OCI-LY1 (cell line): ENCODE measurements around the gene ATP5F1B.
A peak's percentile ranks its signal among the peaks of the same experiment; 100 is the strongest.

Source experiments
- H2AFZ ChIP-seq: fragments of 200-600 bp; sonication (generic), shearing (Covaris generic); 2 replicates; pipeline ENCODE4 v1.6.0; 2014; ENCODE audit warnings: antibody characterized with exemption, mild to moderate bottlenecking, low read length
- H3F3A ChIP-seq: fragments of 200-600 bp; sonication (generic), shearing (Covaris generic); 2 replicates; pipeline ENCODE4 v1.6.0; 2014; ENCODE audit warnings: mild to moderate bottlenecking, antibody characterized with exemption, low read length, moderate library complexity; ENCODE audit not compliant: insufficient read depth
- H3K27ac ChIP-seq: fragments of 200-600 bp; sonication (generic); 2 replicates; pipeline ENCODE4 v1.5.1; 2014; ENCODE audit warnings: low read length, mixed run types, mild to moderate bottlenecking, low read depth; ENCODE audit not compliant: poor library complexity, severe bottlenecking
- H3K27me3 ChIP-seq: fragments of 200-600 bp; sonication (generic); 2 replicates; pipeline ENCODE4 v1.6.0; 2014; ENCODE audit warnings: antibody characterized with exemption, mild to moderate bottlenecking, low read length, moderate library complexity; ENCODE audit not compliant: insufficient read depth
- H3K36me3 ChIP-seq: fragments of 200-600 bp; sonication (generic); 2 replicates; pipeline ENCODE4 v1.6.1; 2014; ENCODE audit warnings: mild to moderate bottlenecking, antibody characterized with exemption, low read length, moderate library complexity, mixed read lengths; ENCODE audit not compliant: insufficient read depth
- H3K4me1 ChIP-seq: fragments of 200-600 bp; sonication (generic); 2 replicates; pipeline ENCODE4 v1.5.1; 2014; ENCODE audit warnings: mild to moderate bottlenecking, low read length, moderate library complexity; ENCODE audit not compliant: insufficient read depth, severe bottlenecking
- H3K4me2 ChIP-seq: fragments of 200-600 bp; sonication (generic), shearing (Covaris generic); 2 replicates; pipeline ENCODE4 v1.6.1; 2014; ENCODE audit warnings: low read length
- H3K4me3 ChIP-seq: fragments of 200-600 bp; sonication (generic); 2 replicates; pipeline ENCODE4 v1.5.1; 2014; ENCODE audit warnings: low read length, low read depth, mild to moderate bottlenecking, mixed read lengths; ENCODE audit not compliant: poor library complexity, severe bottlenecking
- H3K79me2 ChIP-seq: fragments of 200-600 bp; shearing (Covaris generic); 2 replicates; pipeline ENCODE4 v1.6.1; 2016; ENCODE audit warnings: mixed run types, low read length, mixed read lengths; ENCODE audit not compliant: insufficient read depth
- H3K9ac ChIP-seq: fragments of 200-600 bp; sonication (generic), shearing (Covaris generic); 2 replicates; pipeline ENCODE4 v1.6.1; 2014; ENCODE audit warnings: mild to moderate bottlenecking, low read length, mixed read lengths
- H3K9me2 ChIP-seq: fragments of 200-600 bp; sonication (generic), shearing (Covaris generic); 2 replicates; pipeline ENCODE4 v1.6.1; 2014; ENCODE audit warnings: low read depth, mild to moderate bottlenecking, low read length, mixed read lengths
- H3K9me3 ChIP-seq: fragments of 200-600 bp; shearing (Covaris generic); 2 replicates; pipeline ENCODE4 v1.6.1; 2014; ENCODE audit warnings: low read length, mixed read lengths
- H4K20me1 ChIP-seq: fragments of 200-600 bp; sonication (generic), shearing (Covaris generic); 2 replicates; pipeline ENCODE4 v1.6.0; 2016; ENCODE audit warnings: mild to moderate bottlenecking, low read length; ENCODE audit not compliant: insufficient read depth
- CTCF ChIP-seq: fragments of 200-600 bp; sonication (generic), shearing (Covaris generic); IDR thresholded peaks from 2 replicates; pipeline ENCODE4 v1.5.1; 2017; ENCODE audit warnings: mild to moderate bottlenecking, antibody characterized with exemption, low read length, moderate library complexity, mixed read lengths
- EZH2 ChIP-seq: fragments of 200-600 bp; sonication (generic), shearing (Covaris generic); IDR thresholded peaks from 2 replicates; pipeline ENCODE4 v1.8.0; 2017; ENCODE audit warnings: borderline replicate concordance, mixed run types, mild to moderate bottlenecking, antibody characterized with exemption, low read length, moderate library complexity, mixed read lengths

Gene ATP5F1B

GRCh38 chr12:56599041-56599440 lies 46.7 kb downstream of the ATP5F1B start:
- no peaks in the 10 kb centered on the region for H4K20me1 ChIP-seq
- no peaks in the 10 kb centered on the region for H3K9me3 ChIP-seq
- no peak overlapping the region for H3K27ac ChIP-seq
- no peaks in the 10 kb centered on the region for H3K79me2 ChIP-seq
- TF ChIP-seq CTCF (no peak), EZH2 (no peak)
- H3K9ac ChIP-seq, result no peak overlapping the region
- peaks cover 4% of the 10 kb centered on the region; the same call in 1 of the 2 replicates for H3F3A ChIP-seq
- no peaks in the 10 kb centered on the region for H3K9me2 ChIP-seq
- peaks cover 4% of the 10 kb centered on the region for H3K4me1 ChIP-seq
- H3K4me2 ChIP-seq, result no peak overlapping the region
- H3K27me3 ChIP-seq, result no peaks in the 10 kb centered on the region
- no peak overlapping the region for H2AFZ ChIP-seq
- H3K36me3 ChIP-seq, result peaks cover 78% of the 10 kb centered on the region
- no peak overlapping the region for H3K4me3 ChIP-seq

- H4K20me1 ChIP-seq, result no peaks in the 10 kb centered on the region
- H3K79me2 ChIP-seq, result no peaks in the 10 kb centered on the region
- H2AFZ ChIP-seq, result no peak overlapping the region
- no peaks in the 10 kb centered on the region for H3K9me3 ChIP-seq
- no peak overlapping the region for H3K9ac ChIP-seq
- H3K4me1 ChIP-seq, result peaks cover 4% of the 10 kb centered on the region
- H3K27ac ChIP-seq, result no peak overlapping the region
- TF ChIP-seq EZH2, result no peak
- no peak for TF ChIP-seq CTCF
- H3F3A ChIP-seq, result peaks cover 4% of the 10 kb centered on the region; the same call in 1 of the 2 replicates
- no peak overlapping the region for H3K4me3 ChIP-seq
- H3K4me2 ChIP-seq, result no peak overlapping the region
- peaks cover 56% of the 10 kb centered on the region for H3K36me3 ChIP-seq
- H3K27me3 ChIP-seq, result no peaks in the 10 kb centered on the region
- H3K9me2 ChIP-seq, result no peaks in the 10 kb centered on the region
These were observed 49.0 kb downstream of the ATP5F1B start for GRCh38 chr12:56596815-56597214.

GRCh38 chr12:56593909-56594621 lies 51.7 kb downstream of the ATP5F1B start:
- Histone ChIP-seq H3K27me3 (no peaks in the 10 kb centered on the region), H3K4me2 (no peak overlapping the region), H3K9me2 (no peaks in the 10 kb centered on the region), H3K36me3 (peaks cover 28% of the 10 kb centered on the region), H3K9ac (no peak overlapping the region), H4K20me1 (no peaks in the 10 kb centered on the region), H3K27ac (no peak overlapping the region), H3K4me1 (peaks cover 4% of the 10 kb centered on the region), H3F3A (peaks cover 4% of the 10 kb centered on the region; the same call in 1 of the 2 replicates), H3K4me3 (no peak overlapping the region), H3K79me2 (no peaks in the 10 kb centered on the region), H3K9me3 (no peaks in the 10 kb centered on the region), H2AFZ (no peak overlapping the region)
- TF ChIP-seq EZH2 (no peak), CTCF (peak; percentile 85)
